ENCODE results near the gene ST14.
A peak's percentile ranks its signal among the peaks of the same experiment; 100 is the strongest.

ST14 gene

DNA sequence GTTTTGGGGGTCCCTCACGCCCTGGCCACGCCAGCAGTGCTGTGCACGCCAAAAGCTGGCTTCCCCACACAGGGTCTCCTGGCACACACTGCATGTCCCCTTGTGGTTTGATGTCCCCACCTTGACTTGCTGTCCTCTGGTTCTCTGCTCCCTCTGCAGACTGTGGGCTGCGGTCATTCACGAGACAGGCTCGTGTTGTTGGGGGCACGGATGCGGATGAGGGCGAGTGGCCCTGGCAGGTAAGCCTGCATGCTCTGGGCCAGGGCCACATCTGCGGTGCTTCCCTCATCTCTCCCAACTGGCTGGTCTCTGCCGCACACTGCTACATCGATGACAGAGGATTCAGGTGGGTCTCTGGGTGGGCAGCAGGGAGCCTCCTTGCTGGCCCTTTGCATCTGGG lies 40.2 kb downstream of the ST14 start:
- no peak for DNase-seq
- in situ Hi-C loops (cut with MboI; ENCODE audit: low pct_unique_long_range_greater_than_20kb, low sequenced_read_pairs) = loop anchor here (25.0 kb wide), 1 partner anchor 663 kb away; no protein-coding TSS in a partner anchor

DNA sequence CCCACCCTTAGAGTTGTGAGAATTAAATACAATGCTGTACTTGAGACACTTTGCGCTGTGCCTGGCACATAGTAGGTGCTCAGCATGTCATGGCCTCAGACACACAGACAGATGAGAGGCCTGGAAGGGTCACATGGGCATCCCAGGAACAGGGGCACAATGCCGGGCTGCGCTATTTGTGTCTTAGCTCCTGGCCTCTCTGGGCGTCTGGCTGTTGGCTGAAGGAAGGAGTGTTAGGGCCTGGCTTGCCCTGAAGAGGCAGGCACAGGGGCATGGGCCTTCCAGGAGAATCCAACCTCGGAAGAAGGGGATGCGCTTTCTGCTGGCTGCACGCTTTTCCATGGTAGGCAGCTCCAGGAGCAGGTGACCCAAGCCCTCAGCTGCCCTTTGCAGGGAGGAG lies 41.4 kb downstream of the ST14 start:
- in situ Hi-C loops (cut with MboI; ENCODE audit: low pct_unique_long_range_greater_than_20kb, low sequenced_read_pairs) = loop anchor here (25.0 kb wide), 1 partner anchor 661 kb away; no protein-coding TSS in a partner anchor
- no peak for DNase-seq

DNA sequence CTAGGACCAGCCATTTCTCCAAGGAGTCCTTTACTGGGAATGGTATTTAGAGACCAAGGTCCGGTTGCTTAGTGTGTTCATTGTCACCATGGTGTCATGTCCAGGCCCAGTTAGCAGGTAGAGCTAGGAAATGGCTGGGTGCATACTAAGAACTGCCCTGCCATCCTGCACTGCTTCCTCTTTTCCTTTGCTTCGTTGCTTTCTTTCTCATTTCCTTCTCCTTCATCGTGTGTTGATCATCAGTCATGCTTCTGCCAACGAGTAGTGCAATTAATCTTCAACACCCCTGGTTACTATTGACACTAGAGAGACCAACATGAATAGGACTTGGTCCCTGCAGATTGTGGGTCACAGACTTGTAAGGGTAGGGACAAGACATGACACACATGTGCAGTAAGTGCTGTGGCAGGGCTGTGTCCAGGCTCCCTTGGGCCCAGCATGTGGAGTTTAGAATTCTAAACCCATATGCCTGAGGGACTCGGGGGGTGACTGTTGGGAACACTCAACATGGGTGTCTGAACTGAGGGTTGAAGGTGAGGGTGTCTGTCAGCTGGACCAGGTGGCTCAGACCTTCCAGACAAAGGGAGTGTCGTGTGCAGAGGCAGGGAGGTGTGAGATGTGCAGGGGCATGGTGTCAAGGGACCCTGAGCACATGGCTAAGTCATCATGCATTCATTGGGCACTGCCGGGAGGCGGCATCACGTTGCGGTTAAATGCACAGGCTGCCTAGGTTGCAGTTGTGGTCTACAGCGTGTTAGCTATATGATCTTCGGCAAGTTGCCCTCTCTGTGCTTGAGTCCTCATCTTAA lies 42.6 kb downstream of the ST14 start:
- in situ Hi-C loops (cut with MboI; ENCODE audit: low pct_unique_long_range_greater_than_20kb, low sequenced_read_pairs) = loop anchor here (25.0 kb wide), 1 partner anchor 660 kb away; no protein-coding TSS in a partner anchor

GRCh38 chr11:130202818-130203689 lies 43.5 kb downstream of the ST14 start:
- in situ Hi-C loops (cut with MboI; ENCODE audit: low pct_unique_long_range_greater_than_20kb, low sequenced_read_pairs) = loop anchor here (25.0 kb wide), 1 partner anchor 659 kb away; no protein-coding TSS in a partner anchor
- DNase-seq = no peak

More for the DNA sequence above, 42.6 kb downstream of the ST14 start:
- peak; percentile 20 for DNase-seq

- in situ Hi-C loops (cut with MboI; ENCODE audit: low pct_unique_long_range_greater_than_20kb, low sequenced_read_pairs) = loop anchor here (25.0 kb wide), 1 partner anchor 658 kb away; no protein-coding TSS in a partner anchor
- no peak for DNase-seq
These were observed 44.5 kb downstream of the ST14 start for GRCh38 chr11:130203766-130204702.

- DNase-seq = no peak
- in situ Hi-C loops (cut with MboI; ENCODE audit: low pct_unique_long_range_greater_than_20kb, low sequenced_read_pairs) = loop anchor here (25.0 kb wide), 1 partner anchor 658 kb away; no protein-coding TSS in a partner anchor
These were observed 45.1 kb downstream of the ST14 start for GRCh38 chr11:130204703-130205095.

DNA sequence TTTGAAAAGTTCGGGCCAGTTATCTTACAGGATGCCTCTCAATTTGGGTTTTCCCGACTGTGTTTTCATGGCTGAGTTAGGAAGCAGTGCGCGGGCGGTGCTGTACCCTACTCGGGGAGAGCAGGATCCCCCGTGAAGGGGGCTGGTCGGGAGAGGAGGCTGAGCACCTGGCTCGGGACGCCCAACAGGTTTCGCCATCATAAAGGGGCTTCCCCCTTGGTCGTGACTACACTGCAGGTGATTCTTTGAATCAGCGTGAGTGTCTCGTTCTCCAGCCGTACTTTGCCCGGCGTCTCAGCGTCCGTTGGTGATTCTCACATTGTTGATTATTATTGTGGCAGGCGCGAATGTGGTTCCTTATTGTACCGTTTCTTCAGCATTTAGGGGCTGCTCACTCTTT lies 46.6 kb downstream of the ST14 start:
- in situ Hi-C loops (cut with MboI; ENCODE audit: low pct_unique_long_range_greater_than_20kb, low sequenced_read_pairs) = loop anchor here (25.0 kb wide), 1 partner anchor 656 kb away; no protein-coding TSS in a partner anchor
- no peak for DNase-seq

DNA sequence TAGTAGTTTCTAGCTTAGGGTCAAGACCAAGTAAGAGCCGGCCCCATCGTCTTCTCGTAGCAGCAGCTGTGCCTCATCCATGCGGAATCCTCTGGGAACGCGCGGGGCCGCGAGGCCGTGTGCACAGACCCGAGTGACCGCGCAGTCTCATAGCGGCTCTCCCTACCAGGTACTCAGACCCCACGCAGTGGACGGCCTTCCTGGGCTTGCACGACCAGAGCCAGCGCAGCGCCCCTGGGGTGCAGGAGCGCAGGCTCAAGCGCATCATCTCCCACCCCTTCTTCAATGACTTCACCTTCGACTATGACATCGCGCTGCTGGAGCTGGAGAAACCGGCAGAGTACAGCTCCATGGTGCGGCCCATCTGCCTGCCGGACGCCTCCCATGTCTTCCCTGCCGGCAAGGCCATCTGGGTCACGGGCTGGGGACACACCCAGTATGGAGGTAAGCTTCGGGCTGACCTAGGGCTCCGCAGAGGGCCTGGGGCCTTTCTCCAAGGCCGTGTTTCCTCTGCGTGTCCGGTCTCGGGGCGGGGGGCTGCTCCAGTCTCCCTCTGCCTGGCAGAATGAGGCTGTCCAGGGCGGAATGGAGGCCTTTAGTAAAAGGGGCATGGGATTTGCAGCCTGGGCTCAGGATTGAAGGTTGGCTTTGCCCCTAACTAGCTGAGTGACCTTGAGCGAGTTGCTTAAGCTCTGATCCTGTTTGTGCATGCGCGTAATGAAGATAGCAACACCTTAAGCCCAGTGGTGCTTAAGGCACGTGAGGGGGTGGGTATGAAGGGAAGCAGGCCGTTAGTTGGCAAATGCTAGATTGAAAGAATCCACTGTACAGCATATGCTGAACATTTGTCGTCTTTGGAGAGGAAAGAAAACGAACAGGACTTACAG lies 48.9 kb downstream of the ST14 start:
- in situ Hi-C loops (cut with MboI; ENCODE audit: low pct_unique_long_range_greater_than_20kb, low sequenced_read_pairs) = loop anchor here (25.0 kb wide), 1 partner anchor 654 kb away; no protein-coding TSS in a partner anchor
- no peak for DNase-seq

- DNase-seq = no peak
- in situ Hi-C loops (cut with MboI; ENCODE audit: low pct_unique_long_range_greater_than_20kb, low sequenced_read_pairs) = loop anchor here (25.0 kb wide), 1 partner anchor 653 kb away; no protein-coding TSS in a partner anchor
These were observed 49.7 kb downstream of the ST14 start for GRCh38 chr11:130209128-130209932.

GRCh38 chr11:130209954-130210854 lies 50.6 kb downstream of the ST14 start:
- DNase-seq = no peak
- in situ Hi-C loops (cut with MboI; ENCODE audit: low pct_unique_long_range_greater_than_20kb, low sequenced_read_pairs) = loop anchor here (10.0 to 25.0 kb wide), 2 partner anchors 215 to 652 kb away; partner anchors contain the start of gene ADAMTS8

DNA sequence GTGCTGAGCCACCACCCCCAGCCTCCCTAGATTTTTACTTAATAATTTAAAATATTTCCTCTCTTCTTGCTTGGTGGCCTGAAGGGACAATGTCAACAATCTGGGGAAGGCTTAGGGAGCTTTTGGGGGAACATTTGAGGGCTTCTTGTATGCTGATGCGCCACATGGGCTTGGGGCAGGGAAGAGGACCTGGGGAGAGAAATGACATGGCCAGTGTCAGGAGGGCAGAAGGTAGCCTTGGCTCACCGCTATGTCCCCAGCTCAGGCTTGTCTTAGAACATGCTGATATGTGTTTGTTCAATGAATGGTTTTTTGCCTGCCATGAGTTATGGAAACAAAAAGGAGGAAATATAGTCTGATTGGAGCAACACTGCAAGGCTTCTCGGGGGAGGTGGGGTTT lies 51.6 kb downstream of the ST14 start:
- in situ Hi-C loops (cut with MboI; ENCODE audit: low pct_unique_long_range_greater_than_20kb, low sequenced_read_pairs) = loop anchor here (10.0 to 25.0 kb wide), 2 partner anchors 214 to 651 kb away; partner anchors contain the start of gene ADAMTS8
- DNase-seq = no peak

GRCh38 chr11:130211781-130212401 lies 52.3 kb downstream of the ST14 start:
- DNase-seq = no peak
- in situ Hi-C loops (cut with MboI; ENCODE audit: low pct_unique_long_range_greater_than_20kb, low sequenced_read_pairs) = loop anchor here (10.0 to 25.0 kb wide), 2 partner anchors 213 to 650 kb away; partner anchors contain the start of gene ADAMTS8

DNA sequence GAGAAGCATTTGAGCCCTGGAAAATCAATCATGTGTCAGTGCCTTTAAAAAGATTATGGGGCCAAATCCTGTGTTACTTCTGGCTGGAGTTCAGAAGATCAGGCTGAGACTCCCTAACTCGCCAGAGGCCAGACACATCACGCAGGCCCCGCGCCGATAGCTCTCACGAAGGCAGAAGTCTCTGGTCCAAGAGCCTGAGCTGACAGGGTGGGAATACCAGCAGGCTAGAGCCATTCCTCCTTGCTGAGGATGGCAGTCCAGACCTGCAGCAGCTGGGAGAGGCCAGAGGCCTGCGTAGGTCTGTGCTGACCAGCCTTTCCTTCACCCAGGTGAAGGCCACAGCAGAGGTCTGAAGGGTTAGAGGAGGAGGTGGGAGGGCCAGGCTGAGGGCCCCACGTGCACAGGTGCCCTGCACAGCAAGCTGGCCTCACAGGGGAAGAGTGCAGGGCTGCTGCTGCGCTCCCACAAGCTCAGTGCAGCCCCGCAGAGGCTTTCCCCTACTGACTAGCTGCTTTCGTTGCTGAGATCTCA lies 52.9 kb downstream of the ST14 start:
- in situ Hi-C loops (cut with MboI; ENCODE audit: low pct_unique_long_range_greater_than_20kb, low sequenced_read_pairs) = loop anchor here (10.0 to 25.0 kb wide), 2 partner anchors 212 to 650 kb away; partner anchors contain the start of gene ADAMTS8
- no peak for DNase-seq

GRCh38 chr11:130213143-130213978 lies 53.8 kb downstream of the ST14 start:
- in situ Hi-C loops (cut with MboI; ENCODE audit: low pct_unique_long_range_greater_than_20kb, low sequenced_read_pairs) = loop anchor here (10.0 to 25.0 kb wide), 2 partner anchors 211 to 649 kb away; partner anchors contain the start of gene ADAMTS8
- peak; percentile 58 for DNase-seq
